Type B pancreatic cell (in vitro differentiated cells): ENCODE results near the gene MRPL55. TPM values are rescaled to one million over a fixed set of nuclear protein-coding genes. Genes with fewer than 3 reads are reported as not detected.

Source experiments
- DNase-seq: peaks from one replicate; pipeline ENCODE4 v3.0.0; 2021; ENCODE audit warnings: mixed read lengths; ENCODE audit not compliant: unreplicated experiment; ENCODE audit errors: extremely low spot score
- H3K27ac Mint-ChIP-seq: 2 replicates; pipeline ENCODE4 v1.8.0; 2021; ENCODE audit warnings: mild to moderate bottlenecking, mixed read lengths
- H3K27me3 Mint-ChIP-seq: 2 replicates; pipeline ENCODE4 v1.8.0; 2021; ENCODE audit warnings: mixed read lengths
- H3K36me3 Mint-ChIP-seq: 2 replicates; pipeline ENCODE4 v1.8.0; 2021; ENCODE audit warnings: mixed read lengths
- H3K4me1 Mint-ChIP-seq: one replicate; pipeline ENCODE4 v1.8.0; 2021; ENCODE audit warnings: mixed read lengths; ENCODE audit not compliant: unreplicated experiment
- H3K4me3 Mint-ChIP-seq: 2 replicates; pipeline ENCODE4 v1.8.0; 2021; ENCODE audit warnings: mild to moderate bottlenecking, mixed read lengths
- H3K9me3 Mint-ChIP-seq: 2 replicates; pipeline ENCODE4 v1.8.0; 2021; ENCODE audit warnings: mixed read lengths
- CTCF ChIP-seq: fragments of 200-600 bp; sonication (generic); conservative IDR thresholded peaks from 2 replicates; pipeline ENCODE4 v1.5.0; 2021; ENCODE audit warnings: antibody characterized with exemption, mild to moderate bottlenecking
- total RNA-seq: library from RNA; stranded (reverse); gene quantifications from 2 replicates; pipeline ENCODE4 v1.2.1, GENCODE V29; 2021; ENCODE audit warnings: low replicate concordance

MRPL55 gene
- total RNA-seq, 1 donor from 2014 or later = 47.4 TPM

- no peaks in the 10 kb centered on the region for H3K4me1 Mint-ChIP-seq
- no peak overlapping the region for H3K4me3 Mint-ChIP-seq
- H3K36me3 Mint-ChIP-seq = no peaks in the 10 kb centered on the region
- no peak for TF ChIP-seq CTCF
- H3K9me3 Mint-ChIP-seq = no peaks in the 10 kb centered on the region
- H3K27ac Mint-ChIP-seq = no peak overlapping the region
- no peaks in the 10 kb centered on the region for H3K27me3 Mint-ChIP-seq
- DNase-seq = no peak
Measured at GRCh38 chr1:228151180-228151925, 42.3 kb upstream of the MRPL55 start.

GRCh38 chr1:228150461-228151179 is 41.5 kb upstream of the MRPL55 start:
- Mint-ChIP-seq H3K27me3 (no peaks in the 10 kb centered on the region), H3K36me3 (no peaks in the 10 kb centered on the region), H3K4me1 (no peaks in the 10 kb centered on the region), H3K4me3 (no peak overlapping the region), H3K27ac (no peak overlapping the region), H3K9me3 (no peaks in the 10 kb centered on the region)
- TF ChIP-seq CTCF = no peak
- no peak for DNase-seq

GRCh38 chr1:228150120-228150460 is 41.0 kb upstream of the MRPL55 start:
- Mint-ChIP-seq H3K4me1 (no peaks in the 10 kb centered on the region), H3K27ac (no peak overlapping the region), H3K4me3 (no peak overlapping the region), H3K36me3 (no peaks in the 10 kb centered on the region), H3K9me3 (no peaks in the 10 kb centered on the region), H3K27me3 (no peaks in the 10 kb centered on the region)
- TF ChIP-seq CTCF = no peak
- DNase-seq = no peak

- H3K4me1 Mint-ChIP-seq = no peaks in the 10 kb centered on the region
- H3K9me3 Mint-ChIP-seq = no peaks in the 10 kb centered on the region
- no peak within 1 kb of the TSS for H3K4me3 Mint-ChIP-seq
- no peaks in the 10 kb centered on the region for H3K36me3 Mint-ChIP-seq
- no peak for TF ChIP-seq CTCF
- H3K27me3 Mint-ChIP-seq = no peaks in the 10 kb centered on the region
- no peak for DNase-seq
- H3K27ac Mint-ChIP-seq = no peak within 1 kb of the TSS
Measured at GRCh38 chr1:228149406-228150119, 40.5 kb upstream of the MRPL55 start, which contains the start of gene GJC2. Gene GJC2 (plus strand): TSS chr1:228149930. CDS start chr1:228157759, 7,829 bp downstream.

- DNase-seq = no peak
Measured at GRCh38 chr1:228148935-228149405, 39.9 kb upstream of the MRPL55 start.

More at GRCh38 chr1:228148935-228149405, 39.9 kb upstream of the MRPL55 start:
- peaks cover 2% of the 10 kb centered on the region for H3K4me1 Mint-ChIP-seq
- no peak for TF ChIP-seq CTCF
- H3K27me3 Mint-ChIP-seq = no peaks in the 10 kb centered on the region
- H3K36me3 Mint-ChIP-seq = no peaks in the 10 kb centered on the region
- H3K9me3 Mint-ChIP-seq = no peaks in the 10 kb centered on the region
- no peak overlapping the region for H3K4me3 Mint-ChIP-seq
- H3K27ac Mint-ChIP-seq = no peak overlapping the region
